ENCODE measurements around the gene LIPC.

LIPC gene

GRCh38 chr15:58511599-58511987 is 79.8 kb downstream of the LIPC start:
- no peak overlapping the region for H3K9ac ChIP-seq (ENCODE audit: low read length)
- no peaks in the 10 kb centered on the region for H3F3A ChIP-seq (ENCODE audit: insufficient read depth, low read length)
- no peak for TF ChIP-seq EZH2phosphoT487 (IDR thresholded peaks at IDR 0.05; ENCODE audit: low read length)
- no peak for TF ChIP-seq EZH2 (optimal IDR thresholded peaks at IDR 0.05; ENCODE audit: low read depth, low read length)
- TF ChIP-seq CTCF (IDR thresholded peaks at IDR 0.05; ENCODE audit: low read length), result no peak
- H4K20me1 ChIP-seq (ENCODE audit: insufficient read depth, low read length), result no peaks in the 10 kb centered on the region
- H3K4me2 ChIP-seq (ENCODE audit: low read depth, low read length), result no peak overlapping the region
- H3K4me3 ChIP-seq (ENCODE audit: low read length), result no peak overlapping the region
- H2AFZ ChIP-seq (ENCODE audit: low read length), result no peak overlapping the region
- no peaks in the 10 kb centered on the region for H3K9me3 ChIP-seq (replicated peaks; ENCODE audit: insufficient read depth, low read length)
- no peaks in the 10 kb centered on the region for H3K36me3 ChIP-seq (replicated peaks; ENCODE audit: insufficient read depth, low read length)
- no peaks in the 10 kb centered on the region for H3K27me3 ChIP-seq (replicated peaks; ENCODE audit: insufficient read depth, low read length)
- H3K27ac ChIP-seq (ENCODE audit: low read length), result no peak overlapping the region
- H3K9me2 ChIP-seq (replicated peaks; ENCODE audit: insufficient read depth, low read length), result no peaks in the 10 kb centered on the region
- H3K79me2 ChIP-seq (ENCODE audit: low read length), result no peaks in the 10 kb centered on the region
- H3K4me1 ChIP-seq (ENCODE audit: low read length), result peaks cover under 1% of the 10 kb centered on the region
- no peak for DNase-seq

DNA sequence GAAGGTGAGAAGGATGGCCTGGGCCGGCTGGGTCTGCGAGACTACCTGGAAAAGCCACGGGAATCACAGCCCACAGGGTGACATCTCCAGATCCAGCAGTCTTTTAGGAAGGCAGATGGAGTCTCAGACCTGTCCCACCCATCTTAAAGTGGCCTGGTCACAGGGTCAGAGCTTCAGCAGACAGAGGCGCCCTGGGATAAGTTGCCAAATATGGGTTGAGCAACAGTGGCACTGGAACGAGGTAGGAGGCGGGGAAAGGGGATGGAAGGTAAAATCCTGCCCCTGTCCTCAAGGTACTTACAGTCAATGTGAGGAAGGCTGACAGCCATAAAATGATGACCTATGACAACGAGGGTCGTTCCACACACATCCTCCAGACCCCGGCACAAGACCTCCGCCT is 80.7 kb downstream of the LIPC start:
- no peaks in the 10 kb centered on the region for H3K79me2 ChIP-seq (ENCODE audit: low read length)
- H2AFZ ChIP-seq (ENCODE audit: low read length), result no peak overlapping the region
- peaks cover 7% of the 10 kb centered on the region for H3K4me1 ChIP-seq (ENCODE audit: low read length)
- H3K9me2 ChIP-seq (replicated peaks; ENCODE audit: insufficient read depth, low read length), result no peaks in the 10 kb centered on the region
- no peak overlapping the region for H3K4me3 ChIP-seq (ENCODE audit: low read length)
- no peaks in the 10 kb centered on the region for H4K20me1 ChIP-seq (ENCODE audit: insufficient read depth, low read length)
- no peaks in the 10 kb centered on the region for H3K9me3 ChIP-seq (replicated peaks; ENCODE audit: insufficient read depth, low read length)
- DNase-seq, result no peak
- TF ChIP-seq CTCF (IDR thresholded peaks at IDR 0.05; ENCODE audit: low read length), result no peak
- no peak overlapping the region for H3K9ac ChIP-seq (ENCODE audit: low read length)
- H3K27ac ChIP-seq (ENCODE audit: low read length), result no peak overlapping the region
- H3K36me3 ChIP-seq (replicated peaks; ENCODE audit: insufficient read depth, low read length), result no peaks in the 10 kb centered on the region
- no peaks in the 10 kb centered on the region; the same call in 1 of the 2 replicates for H3F3A ChIP-seq (ENCODE audit: insufficient read depth, low read length)
- no peak overlapping the region for H3K4me2 ChIP-seq (ENCODE audit: low read depth, low read length)
- no peaks in the 10 kb centered on the region for H3K27me3 ChIP-seq (replicated peaks; ENCODE audit: insufficient read depth, low read length)

DNA sequence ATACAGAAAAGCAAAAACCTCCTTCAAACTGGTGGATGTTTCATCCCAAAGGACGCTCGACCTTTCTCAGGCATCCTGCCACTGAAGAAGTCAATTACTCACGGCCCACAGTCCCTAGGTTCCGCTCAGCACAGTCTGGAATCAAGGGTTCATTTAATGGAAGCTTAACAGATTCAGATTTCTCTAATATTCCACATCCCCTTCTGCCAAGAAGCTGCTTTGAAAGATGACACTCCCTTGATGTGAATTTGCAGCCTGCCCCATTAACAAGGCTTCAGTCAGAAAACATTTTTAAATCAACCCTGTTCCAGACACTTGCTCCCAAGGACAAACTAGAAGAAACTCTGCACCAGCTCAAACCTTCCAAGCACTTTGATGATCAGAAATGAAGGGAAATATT is 81.2 kb downstream of the LIPC start:
- Histone ChIP-seq H3K79me2 (ENCODE audit: low read length) (no peaks in the 10 kb centered on the region), H3K4me2 (ENCODE audit: low read depth, low read length) (no peak overlapping the region), H3K4me1 (ENCODE audit: low read length) (peaks cover 12% of the 10 kb centered on the region), H3K36me3 (replicated peaks; ENCODE audit: insufficient read depth, low read length) (no peaks in the 10 kb centered on the region), H3K4me3 (ENCODE audit: low read length) (no peak overlapping the region), H4K20me1 (ENCODE audit: insufficient read depth, low read length) (no peaks in the 10 kb centered on the region), H3K9me2 (replicated peaks; ENCODE audit: insufficient read depth, low read length) (no peaks in the 10 kb centered on the region), H3K9me3 (replicated peaks; ENCODE audit: insufficient read depth, low read length) (no peaks in the 10 kb centered on the region), H3K27me3 (replicated peaks; ENCODE audit: insufficient read depth, low read length) (no peaks in the 10 kb centered on the region), H3K9ac (ENCODE audit: low read length) (no peak overlapping the region), H2AFZ (ENCODE audit: low read length) (no peak overlapping the region), H3K27ac (ENCODE audit: low read length) (no peak overlapping the region), H3F3A (ENCODE audit: insufficient read depth, low read length) (peaks cover 5% of the 10 kb centered on the region; the same call in 1 of the 2 replicates)
- DNase-seq, result no peak
- TF ChIP-seq CTCF (IDR thresholded peaks at IDR 0.05; ENCODE audit: low read length), result no peak
- no peak for TF ChIP-seq EZH2 (optimal IDR thresholded peaks at IDR 0.05; ENCODE audit: low read depth, low read length)
- TF ChIP-seq EZH2phosphoT487 (IDR thresholded peaks at IDR 0.05; ENCODE audit: low read length), result no peak
